Neuronal stem cell (in vitro differentiated cells): Measurements from ENCODE around the gene KIAA1328.

Source experiments
- DNase-seq: peaks from one replicate; pipeline ENCODE4 v3.0.0-alpha.2; 2013; ENCODE audit warnings: low spot score
- H2AFZ ChIP-seq: one replicate; pipeline ENCODE4 v1.6.1; 2013; ENCODE audit warnings: mild to moderate bottlenecking, low read length, inconsistent platforms
- H2AK5ac ChIP-seq: 2 replicates; pipeline ENCODE4 v1.6.1; 2013; ENCODE audit warnings: low read depth, mild to moderate bottlenecking, inconsistent platforms, low read length, moderate library complexity, mixed read lengths
- H2BK120ac ChIP-seq: 2 replicates; pipeline ENCODE4 v1.6.1; 2013; ENCODE audit warnings: low read depth, mild to moderate bottlenecking, inconsistent platforms, low read length, moderate library complexity, mixed read lengths
- H2BK12ac ChIP-seq: one replicate; pipeline ENCODE4 v1.6.1; 2013; ENCODE audit warnings: low read length, inconsistent platforms
- H2BK15ac ChIP-seq: 2 replicates; pipeline ENCODE4 v1.6.1; 2013; ENCODE audit warnings: mild to moderate bottlenecking, low read length, inconsistent platforms, mixed read lengths
- H2BK5ac ChIP-seq: one replicate; pipeline ENCODE4 v1.6.1; 2013; ENCODE audit warnings: inconsistent platforms, mild to moderate bottlenecking, low read length, moderate library complexity
- H3K14ac ChIP-seq: one replicate; pipeline ENCODE4 v1.6.1; 2013; ENCODE audit warnings: low read length, inconsistent platforms
- H3K18ac ChIP-seq: 2 replicates; pipeline ENCODE4 v1.6.1; 2013; ENCODE audit warnings: low read length, inconsistent platforms
- H3K23ac ChIP-seq: 2 replicates; pipeline ENCODE4 v1.6.1; 2013; ENCODE audit warnings: low read depth, mild to moderate bottlenecking, mixed read lengths, low read length, inconsistent platforms; ENCODE audit not compliant: poor library complexity
- H3K27ac ChIP-seq: replicated peaks from 3 replicates; pipeline ENCODE4 v1.5.1; 2013; ENCODE audit warnings: low read length, inconsistent platforms
- H3K27me3 ChIP-seq, 3 experiments: 2 replicates each; pipeline ENCODE4 v1.6.1; 2013; ENCODE audit warnings: low read length in 3 of 3, mild to moderate bottlenecking in 2 of 3, inconsistent platforms in 1 of 3, low read depth in 1 of 3, mixed read lengths in 1 of 3, moderate library complexity in 1 of 3; ENCODE audit not compliant: control insufficient read depth in 3 of 3, insufficient read depth in 3 of 3
- H3K36me3 ChIP-seq, 2 donors: replicated peaks in 1 of 2; 2 replicates each; pipeline ENCODE4 v1.6.1; 2013; ENCODE audit warnings: low read length in 2 of 2; ENCODE audit not compliant: control insufficient read depth in 2 of 2, insufficient read depth in 2 of 2
- H3K4ac ChIP-seq: 2 replicates; pipeline ENCODE4 v1.6.1; 2013; ENCODE audit warnings: inconsistent platforms, mild to moderate bottlenecking, low read length, moderate library complexity
- H3K4me1 ChIP-seq, 2 donors: 1 replicate in 1 of 2; 2 replicates in 1 of 2; pipeline ENCODE4 v1.6.1; 2013; ENCODE audit warnings: low read length in 2 of 2, low read depth in 1 of 2; ENCODE audit not compliant: control insufficient read depth in 2 of 2, insufficient read depth in 1 of 2
- H3K4me2 ChIP-seq: one replicate; pipeline ENCODE4 v1.6.1; 2013; ENCODE audit warnings: mild to moderate bottlenecking, low read length, inconsistent platforms; ENCODE audit not compliant: insufficient read depth, poor library complexity, severe bottlenecking
- H3K4me3 ChIP-seq, 2 donors: 2 replicates each; pipeline ENCODE4 v1.5.1; 2013; ENCODE audit warnings: low read length in 2 of 2, mild to moderate bottlenecking in 2 of 2, inconsistent platforms in 1 of 2, moderate library complexity in 1 of 2
- H3K79me1 ChIP-seq: one replicate; pipeline ENCODE4 v1.6.1; 2013; ENCODE audit warnings: low read depth, mild to moderate bottlenecking, inconsistent platforms, low read length, moderate library complexity
- H3K9ac ChIP-seq: one replicate; pipeline ENCODE4 v1.6.1; 2013; ENCODE audit warnings: mild to moderate bottlenecking, low read depth, low read length, inconsistent platforms; ENCODE audit not compliant: poor library complexity
- H3K9me3 ChIP-seq, 2 donors: replicated peaks in 1 of 2; 2 replicates each; pipeline versions ENCODE3 to v1.6.1; 2013; ENCODE audit warnings: low read length in 2 of 2, mild to moderate bottlenecking in 2 of 2, inconsistent platforms in 1 of 2, low read depth in 1 of 2, mixed read lengths in 1 of 2, moderate library complexity in 1 of 2; ENCODE audit not compliant: control insufficient read depth in 2 of 2, insufficient read depth in 1 of 2
- H4K8ac ChIP-seq: one replicate; pipeline ENCODE4 v1.6.1; 2013; ENCODE audit warnings: low read depth, mild to moderate bottlenecking, inconsistent platforms, low read length, moderate library complexity
- H4K91ac ChIP-seq: one replicate; pipeline ENCODE4 v1.6.1; 2013; ENCODE audit warnings: low read length, low read depth, mild to moderate bottlenecking, inconsistent platforms; ENCODE audit not compliant: poor library complexity
- WGBS, 2 donors: extraction: QIAGEN DNeasy Blood & Tissue Kit; methylation state at CpG; one replicate each; pipeline ENCODE4 v1.1.7; 2013; ENCODE audit warnings: missing lambda C conversion rate in 2 of 2, mixed read lengths in 1 of 2; ENCODE audit not compliant: insufficient read length in 2 of 2, insufficient replicate concordance in 1 of 2; ENCODE audit errors: extremely low coverage in 2 of 2; 5-methylcytosine and 5-hydroxymethylcytosine counted together

Gene KIAA1328

DNA sequence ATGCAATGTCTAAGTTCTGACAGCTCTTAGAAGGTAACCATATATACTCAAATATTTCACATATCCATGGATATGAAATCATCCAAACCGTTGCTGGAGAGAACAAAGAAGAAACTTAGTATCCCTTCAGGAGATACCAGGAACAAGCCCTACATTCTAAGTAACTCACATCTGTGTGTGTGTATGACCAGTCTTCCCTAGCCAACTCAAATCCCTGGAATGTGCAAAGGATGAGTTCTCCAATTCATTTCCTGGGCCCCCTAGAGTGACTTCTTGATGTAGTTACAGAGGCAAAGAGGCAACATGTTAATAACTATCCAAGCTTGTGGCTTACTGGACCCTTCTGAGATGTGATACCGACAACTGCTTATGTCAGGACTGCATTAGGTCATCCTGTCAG is 20.2 kb upstream of the KIAA1328 start:
- peaks cover 1% of the 10 kb centered on the region for H3K79me1 ChIP-seq
- no peak overlapping the region for H2BK120ac ChIP-seq
- no peak overlapping the region for H2BK5ac ChIP-seq
- H3K4me2 ChIP-seq = no peak overlapping the region
- no peak overlapping the region for H4K91ac ChIP-seq
- no peak overlapping the region for H2AK5ac ChIP-seq
- H3K18ac ChIP-seq = no peak overlapping the region
- H3K14ac ChIP-seq = no peak overlapping the region
- no peak overlapping the region for H2AFZ ChIP-seq
- H3K27me3 ChIP-seq = no peaks in the 10 kb centered on the region
- H3K9me3 ChIP-seq = no peaks in the 10 kb centered on the region
- no peak overlapping the region for H3K4ac ChIP-seq
- WGBS, 2 donors = no CpG with 5 or more reads among the region's 2 CpGs
- DNase-seq = no peak
- H4K8ac ChIP-seq = no peak overlapping the region
- H3K27ac ChIP-seq = no peak overlapping the region
- H2BK15ac ChIP-seq = no peak overlapping the region
- H3K9ac ChIP-seq = no peak overlapping the region
- H3K4me1 ChIP-seq = no peaks in the 10 kb centered on the region
- H3K23ac ChIP-seq = no peak overlapping the region
- peaks cover 27 to 87% of the 10 kb centered on the region in 2 donors for H3K36me3 ChIP-seq
- no peak overlapping the region for H3K4me3 ChIP-seq
- no peak overlapping the region for H2BK12ac ChIP-seq

DNA sequence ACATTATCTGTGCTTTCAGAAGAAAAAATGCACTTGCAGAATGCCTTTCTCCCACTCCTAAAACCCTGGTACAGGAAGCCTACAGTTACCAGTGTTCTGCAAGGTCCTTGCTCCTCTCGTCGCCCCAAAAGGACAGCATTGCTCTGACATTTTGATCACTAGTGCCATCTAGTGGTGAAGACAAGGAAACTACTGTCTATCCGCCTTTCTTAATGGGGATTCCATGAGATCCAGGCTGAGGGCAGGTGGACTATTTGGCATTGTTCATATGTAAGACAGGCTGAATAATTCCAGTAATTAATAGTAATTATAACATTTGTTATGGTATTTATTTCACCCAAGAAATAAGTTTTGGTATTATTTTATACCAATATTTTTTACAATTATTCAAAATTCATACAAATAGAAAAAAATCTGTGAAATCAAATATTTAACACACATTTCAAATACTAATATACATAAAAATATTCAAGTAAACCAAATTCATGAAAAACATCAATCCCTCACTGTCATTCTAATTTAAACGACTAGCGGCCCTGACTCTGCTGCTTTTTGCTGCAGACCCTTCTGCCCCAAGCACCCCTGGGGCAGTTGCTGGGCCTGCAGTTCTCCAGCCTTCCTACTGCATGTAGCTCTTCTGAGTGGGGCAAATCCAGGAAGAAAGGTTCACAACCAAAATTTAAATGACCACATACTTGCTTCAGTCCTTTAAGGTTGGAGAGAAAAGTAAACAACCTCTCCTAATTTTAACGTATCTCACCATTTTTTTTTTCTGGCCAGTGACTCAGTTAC is 19.1 kb upstream of the KIAA1328 start:
- H3K36me3 ChIP-seq = peaks cover 21 to 87% of the 10 kb centered on the region in 2 donors

DNA sequence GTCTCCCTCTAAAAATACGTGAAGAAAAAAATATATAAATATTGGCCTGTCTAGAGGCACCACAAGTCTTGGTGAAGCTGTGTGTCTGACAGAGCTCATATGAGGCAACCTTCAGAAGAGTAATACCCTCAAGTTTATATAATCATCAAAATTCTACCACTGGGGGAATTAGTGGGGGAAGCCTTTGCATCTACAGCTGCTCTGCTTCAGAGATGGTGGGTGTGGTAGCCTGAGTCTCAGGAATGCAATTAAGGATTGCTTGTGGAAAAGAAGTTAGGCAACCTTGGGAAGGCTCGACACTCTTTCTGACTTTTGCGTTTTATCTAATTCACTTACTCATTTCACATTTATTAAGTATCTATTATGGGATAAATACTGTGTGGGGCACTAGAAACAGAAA is 17.5 kb upstream of the KIAA1328 start:
- Histone ChIP-seq H2BK120ac (no peak overlapping the region), H3K18ac (no peak overlapping the region), H3K79me1 (peaks cover 1% of the 10 kb centered on the region), H3K23ac (no peak overlapping the region), H3K27ac (no peak overlapping the region), H3K9ac (no peak overlapping the region), H2BK5ac (no peak overlapping the region), H3K4me2 (no peak overlapping the region), H3K14ac (no peak overlapping the region), H3K4me3 (no peak overlapping the region), H3K36me3 (peaks cover 18 to 87% of the 10 kb centered on the region in 2 donors), H3K4ac (no peak overlapping the region), H4K8ac (no peak overlapping the region), H4K91ac (no peak overlapping the region), H2AFZ (no peak overlapping the region), H3K4me1 (peaks cover 0 to 3% of the 10 kb centered on the region in 2 donors), H2BK12ac (no peak overlapping the region), H3K27me3 (no peaks in the 10 kb centered on the region), H2BK15ac (no peak overlapping the region), H2AK5ac (no peak overlapping the region), H3K9me3 (no peaks in the 10 kb centered on the region)
- no CpG with 5 or more reads among the region's 3 CpGs for WGBS, 2 donors
- DNase-seq = no peak

More for the DNA sequence above, 19.1 kb upstream of the KIAA1328 start:
- Histone ChIP-seq H3K4me1 (no peaks in the 10 kb centered on the region), H3K18ac (no peak overlapping the region), H3K9me3 (no peaks in the 10 kb centered on the region), H3K4me2 (no peak overlapping the region), H2AFZ (no peak overlapping the region), H2AK5ac (no peak overlapping the region), H2BK12ac (no peak overlapping the region), H3K14ac (no peak overlapping the region), H4K8ac (no peak overlapping the region), H3K23ac (no peak overlapping the region), H3K27me3 (no peaks in the 10 kb centered on the region), H3K9ac (no peak overlapping the region), H2BK5ac (no peak overlapping the region), H3K79me1 (peaks cover 1% of the 10 kb centered on the region), H3K27ac (no peak overlapping the region), H2BK15ac (no peak overlapping the region), H4K91ac (no peak overlapping the region), H3K4ac (no peak overlapping the region), H3K4me3 (no peak overlapping the region), H2BK120ac (no peak overlapping the region)
- peak; percentile 61 for DNase-seq
- WGBS, 2 donors = no CpG with 5 or more reads among the region's 6 CpGs

DNA sequence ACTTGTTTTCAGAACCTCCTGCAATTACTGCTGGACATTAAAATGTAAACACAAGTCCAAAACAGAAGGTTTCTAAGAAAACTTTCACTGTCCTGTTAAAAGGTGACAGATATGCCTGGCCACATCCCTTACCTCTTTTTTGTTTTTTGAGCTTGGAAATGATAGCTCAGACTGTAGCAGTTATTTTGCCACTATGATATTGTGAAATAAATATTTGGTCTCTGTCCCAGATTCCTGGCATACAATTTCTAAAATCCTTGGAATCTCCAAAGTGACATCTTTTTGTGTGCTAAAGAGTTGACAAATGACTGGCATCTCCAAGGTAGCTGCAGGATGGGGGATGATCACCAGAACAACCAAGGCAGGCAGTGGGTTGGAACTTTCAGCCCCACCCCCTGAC is 17.0 kb upstream of the KIAA1328 start:
- Histone ChIP-seq H2AFZ (no peak overlapping the region), H3K18ac (no peak overlapping the region), H2BK12ac (no peak overlapping the region), H3K4me2 (no peak overlapping the region), H3K79me1 (peaks cover 1% of the 10 kb centered on the region), H2AK5ac (no peak overlapping the region), H2BK120ac (no peak overlapping the region), H2BK15ac (no peak overlapping the region), H3K23ac (no peak overlapping the region), H3K4ac (no peak overlapping the region), H3K4me3 (no peak overlapping the region), H2BK5ac (no peak overlapping the region), H3K9me3 (no peaks in the 10 kb centered on the region), H3K14ac (no peak overlapping the region), H3K27ac (no peak overlapping the region), H3K27me3 (no peaks in the 10 kb centered on the region), H3K36me3 (peaks cover 15 to 89% of the 10 kb centered on the region in 2 donors), H4K8ac (no peak overlapping the region), H3K9ac (no peak overlapping the region), H3K4me1 (peaks cover 0 to 3% of the 10 kb centered on the region in 2 donors), H4K91ac (no peak overlapping the region)
- no peak for DNase-seq
